22Rv1 (cell line): ENCODE measurements around the gene TOP2B.

Experiments
- H3K27ac ChIP-seq: fragments of 450-650 bp; 2 replicates; pipeline ENCODE4 v1.5.1; 2017
- CTCF ChIP-seq: fragments of 450-650 bp; IDR thresholded peaks from 2 replicates; pipeline ENCODE4 v1.5.1; 2017; ENCODE audit warnings: mild to moderate bottlenecking
- ZFX ChIP-seq: fragments of 450-650 bp; IDR thresholded peaks from 2 replicates; pipeline ENCODE4 v1.6.1; 2017; ENCODE audit warnings: antibody characterized with exemption, borderline replicate concordance

TOP2B gene

GRCh38 chr3:25565807-25566206 is 98.9 kb downstream of the TOP2B start:
- no peak overlapping the region for H3K27ac ChIP-seq
- TF ChIP-seq ZFX: no peak
- TF ChIP-seq CTCF: no peak

GRCh38 chr3:25564075-25564474 is 100.6 kb downstream of the TOP2B start:
- TF ChIP-seq ZFX: no peak
- no peak for TF ChIP-seq CTCF
- no peak overlapping the region for H3K27ac ChIP-seq

GRCh38 chr3:25563601-25564000 is 101.1 kb downstream of the TOP2B start:
- H3K27ac ChIP-seq: no peak overlapping the region
- TF ChIP-seq CTCF: no peak
- no peak for TF ChIP-seq ZFX

GRCh38 chr3:25558796-25559195 is 105.9 kb downstream of the TOP2B start:
- TF ChIP-seq ZFX: no peak
- TF ChIP-seq CTCF: no peak
- H3K27ac ChIP-seq: no peak overlapping the region

- H3K27ac ChIP-seq: no peak overlapping the region
- TF ChIP-seq CTCF (no peak), ZFX (no peak)
Observed at GRCh38 chr3:25558121-25558520, 106.6 kb downstream of the TOP2B start.

GRCh38 chr3:25557694-25558093 is 107.0 kb downstream of the TOP2B start:
- TF ChIP-seq ZFX (no peak), CTCF (no peak)
- H3K27ac ChIP-seq: no peak overlapping the region

- H3K27ac ChIP-seq: no peak overlapping the region
- no peak for TF ChIP-seq CTCF
- TF ChIP-seq ZFX: no peak
Observed at GRCh38 chr3:25556447-25556846, 108.3 kb downstream of the TOP2B start.
